ENCODE data around the gene GPRIN2.

- TF ChIP-seq CTCF (IDR thresholded peaks at IDR 0.05) (no peak), POLR2AphosphoS5 (IDR thresholded peaks at IDR 0.05) (no peak), POLR2A (IDR thresholded peaks at IDR 0.05) (no peak)
Measured at GRCh38 chr10:46516660-46517416, 39.6 kb downstream of the GPRIN2 start.
